Activated T-cell treated with anti-CD3 and anti-CD28 coated beads for 48 hours (primary cell): ENCODE measurements around the gene CACNA2D2.

ENCODE experiments used
- DNase-seq: peaks from one replicate; pipeline ENCODE4 v3.0.0-alpha.2; 2020; ENCODE audit warnings: low read depth

The CACNA2D2 gene

GRCh38 chr3:50369012-50369670, 134.3 kb downstream of the CACNA2D2 start:
- DNase-seq: no peak

- DNase-seq: no peak
These were observed 137.6 kb downstream of the CACNA2D2 start for GRCh38 chr3:50365842-50366220.

DNA sequence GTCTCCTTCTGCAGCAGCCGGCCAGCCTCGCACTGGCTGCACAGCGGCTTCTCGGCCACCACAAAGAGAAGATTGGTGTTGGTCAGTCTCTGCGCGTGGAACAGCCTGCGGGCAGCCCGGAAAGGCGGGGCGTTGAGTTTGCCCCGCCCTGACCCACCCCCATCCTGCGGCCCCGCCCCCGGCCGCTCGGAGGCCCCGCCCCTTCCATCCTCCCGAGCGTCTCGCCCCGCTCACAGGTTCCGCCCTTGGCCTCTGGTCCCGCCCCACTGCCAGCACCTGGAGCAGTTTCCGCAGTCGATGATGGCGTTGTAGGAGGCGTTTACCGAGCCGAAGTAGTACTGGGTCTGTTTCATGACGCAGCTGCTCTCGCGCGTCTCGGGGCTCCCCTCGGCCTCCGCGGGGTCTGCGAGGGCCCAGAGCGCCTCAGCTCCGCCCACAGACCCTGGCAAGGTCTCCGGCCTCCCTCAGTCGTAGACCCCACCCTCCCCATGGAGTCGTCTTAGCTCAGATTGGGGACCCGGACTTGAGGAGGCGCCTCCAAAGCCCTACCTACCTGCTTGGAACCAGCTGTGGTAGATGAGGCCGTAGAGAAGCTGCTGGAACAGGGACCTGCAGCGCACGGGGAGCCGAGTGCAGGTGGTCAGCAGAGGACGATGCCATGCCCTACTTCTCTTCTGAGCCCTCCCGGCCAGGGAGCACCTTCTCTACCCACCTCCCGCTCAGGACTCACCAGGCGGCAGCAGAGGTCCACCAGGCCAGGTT, 138.2 kb downstream of the CACNA2D2 start:
- peak; percentile 91 for DNase-seq

GRCh38 chr3:50364573-50365079, 138.8 kb downstream of the CACNA2D2 start:
- no peak for DNase-seq

- DNase-seq: no peak
These were observed 143.7 kb downstream of the CACNA2D2 start for GRCh38 chr3:50359760-50360110.

- DNase-seq: peak; percentile 87
These were observed 144.3 kb downstream of the CACNA2D2 start, which contains the start of gene TMEM115 for GRCh38 chr3:50358911-50359759. TMEM115 (minus strand) TSS chr3:50359521; CDS start chr3:50359063, 458 bp downstream.

DNA sequence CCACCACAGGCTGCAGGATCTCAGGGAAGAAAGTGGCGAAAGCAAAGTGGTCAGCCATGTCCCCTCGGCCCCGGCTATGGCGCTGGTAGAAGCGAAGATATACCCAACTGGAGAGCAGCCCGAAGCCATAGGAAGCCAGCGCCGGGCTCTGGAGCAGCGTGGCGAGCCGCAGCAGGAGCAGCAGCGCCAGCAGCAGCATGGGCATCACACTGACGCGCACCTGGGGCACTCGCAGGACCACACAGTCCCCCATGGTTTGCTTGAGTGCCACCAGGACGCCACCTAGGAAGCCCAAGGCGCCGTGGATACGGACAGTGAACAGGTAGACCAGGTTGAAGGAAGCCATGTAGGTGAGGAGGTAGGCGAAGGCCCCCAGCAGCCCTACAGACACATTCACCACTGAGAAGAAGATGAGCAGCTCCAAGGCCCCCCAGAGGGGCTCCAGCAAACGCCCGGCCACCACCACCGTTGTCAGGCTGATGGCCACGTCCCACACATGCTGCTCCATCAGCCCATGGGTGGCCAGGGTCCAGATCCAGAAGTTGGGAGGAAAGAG, 145.0 kb downstream of the CACNA2D2 start:
- DNase-seq: no peak

DNA sequence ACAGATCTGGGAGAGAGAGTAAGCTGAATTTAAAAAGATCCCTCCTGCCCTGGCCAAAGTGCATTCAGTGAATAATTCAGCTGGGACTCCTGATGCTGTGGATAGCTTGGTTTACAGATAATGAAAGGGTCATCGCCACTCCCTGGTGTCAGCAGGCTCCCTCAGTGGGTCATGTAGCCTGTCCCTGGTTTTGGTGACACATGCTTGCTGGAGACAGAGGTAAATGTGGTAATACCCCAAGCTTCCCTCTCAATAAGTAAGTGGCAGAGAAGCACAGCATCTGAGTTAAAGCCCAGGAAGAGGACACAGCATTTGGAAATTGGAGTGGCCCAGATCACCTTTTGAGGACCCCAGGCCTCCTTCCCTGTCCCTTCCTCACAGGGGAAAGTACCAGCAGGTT, 146.0 kb downstream of the CACNA2D2 start:
- no peak for DNase-seq

GRCh38 chr3:50356553-50356952, 146.9 kb downstream of the CACNA2D2 start:
- DNase-seq: no peak

DNA sequence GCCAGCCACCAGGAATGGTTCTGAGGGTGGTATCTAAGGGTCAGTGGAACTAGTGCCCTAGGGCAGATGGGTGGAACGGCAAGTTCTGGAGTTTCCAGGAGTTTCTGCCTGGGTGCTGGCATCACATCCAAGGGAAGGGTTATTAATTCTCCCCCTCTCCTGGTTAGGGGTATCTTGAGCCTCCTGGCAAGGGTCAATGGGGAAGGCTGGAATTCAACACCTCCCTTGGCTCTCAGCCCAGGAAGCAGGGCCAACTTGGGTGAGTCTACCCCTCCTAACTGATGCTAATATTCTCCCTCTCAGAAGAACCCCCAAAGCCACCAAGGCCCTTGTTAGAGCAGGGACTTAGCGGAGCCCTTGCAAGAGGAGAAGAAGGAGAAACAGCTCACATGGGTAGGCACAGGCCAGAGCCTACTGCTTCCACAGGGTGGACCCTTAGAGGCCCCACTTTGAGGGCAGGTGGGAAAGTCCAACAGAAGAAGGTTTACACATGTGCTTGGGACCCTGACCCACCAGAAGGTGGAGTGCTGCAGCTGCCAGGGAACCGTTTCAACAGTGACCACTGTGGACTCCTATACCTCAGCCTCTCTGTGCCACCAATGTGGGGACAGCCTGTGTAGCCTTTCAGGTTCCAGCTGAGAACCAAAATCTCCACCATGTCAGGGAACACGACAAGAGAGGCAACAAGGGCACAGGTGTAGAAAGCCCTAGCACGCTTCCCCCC, 147.4 kb downstream of the CACNA2D2 start:
- no peak for DNase-seq

DNA sequence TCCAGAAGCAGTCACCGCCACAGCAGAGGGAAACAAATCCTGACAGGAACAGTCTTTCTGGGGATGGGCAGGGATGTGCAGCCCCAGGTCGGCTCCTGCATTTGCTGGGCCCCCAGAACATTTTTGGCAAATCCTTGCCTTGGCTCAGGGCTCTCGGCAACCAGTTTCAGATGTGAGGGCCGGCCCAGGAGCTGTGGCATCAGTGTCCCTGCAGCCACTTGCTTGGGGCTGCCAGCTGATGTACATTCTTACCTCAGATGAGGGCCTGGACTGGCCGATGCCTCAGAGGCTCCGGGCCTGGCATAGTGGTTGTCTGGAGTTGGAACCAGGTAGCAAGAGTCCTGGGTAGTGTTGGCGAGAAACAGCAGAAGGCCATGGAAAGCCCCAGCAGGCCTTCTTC, 148.6 kb downstream of the CACNA2D2 start:
- no peak for DNase-seq

GRCh38 chr3:50354186-50354764, 149.2 kb downstream of the CACNA2D2 start:
- no peak for DNase-seq

- DNase-seq: no peak
These were observed 150.0 kb downstream of the CACNA2D2 start for GRCh38 chr3:50353245-50354004.

DNA sequence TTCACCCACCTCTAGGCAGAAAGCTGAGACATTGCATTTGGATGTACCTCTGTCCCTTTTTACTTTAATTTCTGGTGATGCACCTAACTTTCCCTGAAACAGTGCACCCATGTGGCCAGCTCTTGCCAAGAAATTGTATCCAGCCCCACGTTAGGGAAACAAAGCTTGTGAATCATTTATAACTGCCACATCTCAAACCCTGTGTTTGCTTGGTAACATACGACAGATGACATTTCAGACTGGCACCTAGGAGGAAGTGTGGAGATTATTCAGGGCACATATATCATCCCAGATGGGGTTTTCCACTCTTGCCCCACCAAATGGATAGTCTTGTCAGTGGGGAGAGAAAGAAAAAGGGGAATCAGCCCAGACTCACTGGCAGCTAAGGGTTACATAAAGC, 150.7 kb downstream of the CACNA2D2 start:
- DNase-seq: no peak

DNA sequence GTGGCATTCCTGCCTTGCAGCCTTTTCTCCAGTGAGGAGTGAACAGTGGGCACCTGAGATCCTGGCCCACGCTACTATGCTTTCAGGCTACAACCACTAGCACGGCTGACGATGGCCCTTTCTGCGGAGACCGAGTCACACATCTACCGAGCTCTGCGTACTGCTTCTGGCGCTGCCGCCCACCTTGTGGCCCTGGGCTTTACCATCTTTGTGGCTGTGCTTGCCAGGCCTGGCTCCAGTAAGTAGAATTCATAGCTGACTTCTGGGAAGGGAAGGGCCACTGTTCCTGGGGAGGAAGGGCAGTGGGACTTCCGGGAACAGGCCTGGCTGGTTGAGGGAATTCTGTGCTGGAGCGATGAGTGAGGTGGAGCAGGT, 152.1 kb downstream of the CACNA2D2 start:
- DNase-seq: no peak

- DNase-seq: peak; percentile 99
These were observed 152.7 kb downstream of the CACNA2D2 start, which contains the start of the genes CYB561D2 and NPRL2 for GRCh38 chr3:50350527-50351322. CYB561D2 (plus strand) TSS chr3:50350862; CDS start chr3:50351434, 572 bp downstream. NPRL2 (minus strand) TSS chr3:50350775; CDS start chr3:50350652, 123 bp downstream.

GRCh38 chr3:50350213-50350526, 153.3 kb downstream of the CACNA2D2 start:
- DNase-seq: no peak

GRCh38 chr3:50347187-50347813, 156.1 kb downstream of the CACNA2D2 start:
- DNase-seq: peak; percentile 68
